Cardiac fibroblast (primary cell): ENCODE results near the gene PDE1A.

Experiments
- DNase-seq, 2 donors: peaks; one replicate each; pipeline versions ENCODE4 v3.0.0 to v3.0.0-alpha.2; 2010; ENCODE audit warnings: low read depth in 2 of 2
- H3K4me3 ChIP-seq, 2 donors: replicated peaks in 1 of 2; 1 replicate in 1 of 2; 2 replicates in 1 of 2; pipeline ENCODE4 v1.5.1; 2011; ENCODE audit warnings: low read depth in 2 of 2, low read length in 2 of 2, mild to moderate bottlenecking in 2 of 2, moderate library complexity in 1 of 2
- TF ChIP-seq, protein P1 (sequence below): IDR thresholded peaks from one replicate; pipeline ENCODE4 v1.5.1; 2011; ENCODE audit warnings: low read depth, mild to moderate bottlenecking, low read length, inconsistent platforms

The PDE1A gene

DNA sequence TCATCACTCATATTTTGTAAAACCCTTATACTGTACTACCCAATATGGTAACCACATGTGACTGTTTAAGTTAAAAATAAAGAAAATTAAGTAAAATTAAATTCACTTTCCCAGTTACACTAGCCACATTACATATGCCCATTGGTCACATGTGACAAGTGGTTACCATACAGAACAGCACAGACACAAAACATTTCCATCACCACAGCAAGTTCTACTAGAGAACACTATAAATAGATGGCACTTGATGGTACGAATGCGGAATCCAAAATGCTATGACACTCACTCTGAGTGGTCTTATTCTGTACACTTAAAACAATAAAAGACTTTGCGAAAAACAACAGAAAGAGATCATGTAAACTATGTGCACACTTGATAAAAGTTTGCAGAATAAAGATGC lies 202.2 kb downstream of the PDE1A start:
- TF ChIP-seq, protein P1, sequence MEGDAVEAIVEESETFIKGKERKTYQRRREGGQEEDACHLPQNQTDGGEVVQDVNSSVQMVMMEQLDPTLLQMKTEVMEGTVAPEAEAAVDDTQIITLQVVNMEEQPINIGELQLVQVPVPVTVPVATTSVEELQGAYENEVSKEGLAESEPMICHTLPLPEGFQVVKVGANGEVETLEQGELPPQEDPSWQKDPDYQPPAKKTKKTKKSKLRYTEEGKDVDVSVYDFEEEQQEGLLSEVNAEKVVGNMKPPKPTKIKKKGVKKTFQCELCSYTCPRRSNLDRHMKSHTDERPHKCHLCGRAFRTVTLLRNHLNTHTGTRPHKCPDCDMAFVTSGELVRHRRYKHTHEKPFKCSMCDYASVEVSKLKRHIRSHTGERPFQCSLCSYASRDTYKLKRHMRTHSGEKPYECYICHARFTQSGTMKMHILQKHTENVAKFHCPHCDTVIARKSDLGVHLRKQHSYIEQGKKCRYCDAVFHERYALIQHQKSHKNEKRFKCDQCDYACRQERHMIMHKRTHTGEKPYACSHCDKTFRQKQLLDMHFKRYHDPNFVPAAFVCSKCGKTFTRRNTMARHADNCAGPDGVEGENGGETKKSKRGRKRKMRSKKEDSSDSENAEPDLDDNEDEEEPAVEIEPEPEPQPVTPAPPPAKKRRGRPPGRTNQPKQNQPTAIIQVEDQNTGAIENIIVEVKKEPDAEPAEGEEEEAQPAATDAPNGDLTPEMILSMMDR: no peak
- no peak for DNase-seq
- H3K4me3 ChIP-seq: no peak overlapping the region

DNA sequence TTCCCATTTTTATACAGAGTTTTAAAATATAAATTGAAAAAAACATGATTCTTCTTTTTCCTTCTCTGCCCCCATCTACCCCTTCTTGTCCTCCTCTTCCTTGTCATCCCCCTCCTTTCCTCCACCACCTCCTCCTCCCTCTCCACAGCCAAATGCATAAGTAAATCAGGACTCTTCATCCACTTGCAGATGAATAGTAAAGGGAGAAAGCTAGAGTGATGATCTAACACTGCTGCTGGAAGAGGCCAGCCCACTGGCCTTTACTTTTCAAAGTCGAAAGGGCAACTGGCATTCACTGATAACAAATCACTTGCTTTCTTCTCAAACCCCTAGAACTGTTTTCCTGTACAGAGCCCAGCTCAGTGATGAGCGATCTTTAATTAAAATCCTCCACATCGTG lies 205.8 kb downstream of the PDE1A start:
- no peak overlapping the region for H3K4me3 ChIP-seq
- no peak for DNase-seq
- TF ChIP-seq, protein P1: no peak

DNA sequence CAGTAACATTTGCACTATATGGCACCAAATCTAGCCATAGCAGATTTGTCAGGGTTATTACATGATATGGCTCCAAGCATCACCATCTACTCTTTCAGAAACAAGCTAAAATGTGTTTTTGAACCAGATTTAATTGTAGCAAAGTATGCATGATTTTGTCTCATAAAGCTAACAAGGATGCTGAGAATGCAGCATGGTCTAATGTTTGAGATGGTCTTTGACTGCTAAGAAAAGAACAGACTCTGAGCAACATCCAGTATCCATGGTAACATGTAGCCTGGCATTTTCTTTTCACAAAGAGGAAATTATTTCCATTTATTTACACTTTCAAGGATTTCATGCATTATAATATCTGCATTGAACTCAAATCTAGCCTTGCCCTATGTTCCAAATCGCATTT lies 206.5 kb downstream of the PDE1A start:
- no peak for DNase-seq
- no peak overlapping the region for H3K4me3 ChIP-seq
- TF ChIP-seq, protein P1: no peak

DNA sequence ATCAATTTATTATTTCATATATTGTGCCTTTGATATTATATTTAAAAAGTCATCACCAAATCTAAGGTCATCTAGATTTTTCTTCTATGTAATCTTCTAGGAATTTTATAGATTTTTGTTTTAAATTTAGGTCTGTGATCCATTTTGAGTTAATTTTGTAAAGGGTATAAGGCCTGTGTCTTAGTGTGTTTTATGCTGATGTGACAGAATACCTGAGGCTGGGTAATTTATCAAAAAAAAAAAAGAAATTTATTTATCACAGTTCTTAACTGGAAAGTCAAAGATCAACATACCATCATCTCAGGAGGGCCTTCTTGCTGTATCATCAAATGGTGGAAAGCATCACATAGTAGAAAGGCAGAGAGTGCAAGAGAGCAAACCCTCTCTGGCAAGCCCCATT lies 216.2 kb downstream of the PDE1A start:
- no peak overlapping the region for H3K4me3 ChIP-seq
- DNase-seq: no peak
- TF ChIP-seq, protein P1: no peak

DNA sequence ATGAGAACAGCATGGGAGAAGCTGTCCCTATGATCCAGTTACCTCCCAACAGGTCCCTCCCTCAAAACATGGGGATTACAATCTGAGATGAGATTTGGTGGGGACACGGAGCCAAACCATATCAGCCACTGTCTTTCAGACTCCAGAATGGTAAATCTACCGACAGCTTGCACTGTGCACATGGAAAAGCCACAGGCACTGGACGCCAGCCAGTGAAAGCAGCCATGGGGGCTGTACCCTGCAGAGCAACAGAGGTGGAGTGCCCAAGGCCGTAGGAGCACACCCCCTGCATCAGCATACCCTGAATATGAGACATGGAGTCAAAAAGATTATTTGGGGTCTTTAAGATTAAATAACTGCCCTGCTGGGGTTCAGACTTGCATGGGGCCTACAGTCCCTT lies 218.4 kb downstream of the PDE1A start:
- H3K4me3 ChIP-seq: no peak overlapping the region
- TF ChIP-seq, protein P1: no peak

DNA sequence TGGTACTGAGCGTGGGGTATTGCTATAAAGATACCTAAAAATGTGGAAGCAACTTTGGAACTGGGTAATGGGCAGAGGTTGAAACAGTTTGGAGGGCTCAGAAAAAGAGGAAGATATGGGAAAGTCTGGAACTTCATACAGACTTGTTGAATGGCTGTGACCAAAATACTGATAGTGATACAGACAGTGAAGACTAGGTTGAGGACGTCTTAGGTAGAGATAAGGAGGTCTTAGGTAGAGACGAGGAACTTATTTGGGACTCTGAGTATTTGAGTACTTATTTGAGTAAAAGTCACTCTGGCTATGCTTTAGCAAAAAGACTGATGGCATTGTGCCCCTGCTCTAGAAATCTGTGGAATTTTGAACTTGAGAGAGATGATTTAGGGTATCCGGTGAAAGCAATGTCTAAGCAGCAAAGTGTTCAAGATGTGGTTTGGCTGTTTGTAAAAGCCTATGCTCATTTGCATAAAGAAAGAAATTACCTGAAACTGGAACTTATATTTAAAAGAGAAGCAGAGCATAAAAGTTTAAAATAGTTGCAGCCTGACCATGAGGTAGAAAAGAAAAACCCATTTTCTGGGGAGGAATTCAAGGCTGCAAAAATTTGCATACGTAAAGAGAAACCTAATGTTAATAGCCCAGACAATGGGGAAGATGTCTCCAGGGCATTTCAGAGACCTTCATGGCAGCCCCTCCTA lies 219.6 kb downstream of the PDE1A start:
- TF ChIP-seq, protein P1: no peak
- DNase-seq: no peak
- no peak overlapping the region for H3K4me3 ChIP-seq

More for the DNA sequence above, 218.4 kb downstream of the PDE1A start:
- no peak for DNase-seq

DNA sequence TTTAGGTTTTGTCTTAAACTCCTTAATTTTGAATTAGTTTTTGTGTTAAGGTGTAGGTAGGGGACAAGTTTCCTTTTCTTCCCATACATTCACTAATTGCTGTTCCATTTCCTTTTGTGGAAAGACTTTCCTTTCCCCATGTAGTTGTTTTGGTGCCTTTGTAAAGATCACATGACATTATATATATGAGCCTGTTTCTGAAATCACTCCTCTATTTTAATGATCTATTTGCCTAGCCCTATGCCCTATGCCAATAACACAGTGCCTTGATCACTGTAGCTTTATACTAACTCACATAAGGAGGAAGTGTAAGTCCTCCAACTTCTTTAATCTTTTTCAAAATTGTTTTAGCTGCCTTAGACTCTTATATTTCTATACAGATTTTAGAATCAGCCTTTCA lies 229.3 kb downstream of the PDE1A start:
- TF ChIP-seq, protein P1: no peak
- DNase-seq: no peak
- H3K4me3 ChIP-seq: no peak overlapping the region
